Measurements from ENCODE around the gene GP1BB. TPM values are rescaled to one million over a fixed set of nuclear protein-coding genes. Genes with fewer than 3 reads are reported as not detected.

The GP1BB gene
- total and polyA plus RNA-seq, 10 of the 15 experiments (the other 5 are each of a cell fraction or from before 2014, with no cell fraction given) = 0.05 to 0.28 (median 0.28) TPM; not detected in 7

GRCh38 chr22:19719488-19720021, 3.8 kb upstream of the GP1BB start:
- no peak for DNase-seq (ENCODE audit: low read depth, low spot score)
- ChIA-PET SMC1A (ENCODE audit: uncharacterized antibody, unreplicated experiment) (no interaction called here), POLR2A (no interaction called here), RAD21 (ENCODE audit: unreplicated experiment) (no interaction called here), CTCF (no interaction called here)
- intact Hi-C loops (cut with micrococcal nuclease; ENCODE audit: unreplicated experiment) (no loop called here), in situ Hi-C loops (cut with MboI) (no loop called here)
- no TSS peak for BruUV-seq (replicated peaks)
- Histone ChIP-seq H3K9ac (ENCODE audit: control insufficient read depth, insufficient read depth, low read length) (no peak overlapping the region), H3K4me1 (ENCODE audit: control insufficient read depth, insufficient read depth, low read length) (peaks cover 9% of the 10 kb centered on the region), H3K27me3 (replicated peaks in 1 of 2; ENCODE audit: control insufficient read depth in 2 of 2, insufficient read depth in 2 of 2, low read length in 1 of 2) (peaks cover 6% of the 10 kb centered on the region in 2 experiments; a peak in 3 of 4 replicates), H3K79me2 (ENCODE audit: control insufficient read depth, insufficient read depth, low read length) (no peaks in the 10 kb centered on the region), H2AFZ (ENCODE audit: control insufficient read depth, low read depth, low read length) (no peak overlapping the region), H4K20me1 (ENCODE audit: control insufficient read depth, insufficient read depth) (no peaks in the 10 kb centered on the region), H3K4me2 (ENCODE audit: control insufficient read depth, insufficient read depth) (no peak overlapping the region), H3K27ac (ENCODE audit: control insufficient read depth, insufficient read depth) (no peak overlapping the region), H3K9me3 (replicated peaks; ENCODE audit: control insufficient read depth, insufficient read depth, low read length) (no peaks in the 10 kb centered on the region; the same call in 2 of the 3 replicates), H3K4me3 (no peak overlapping the region), H3K36me3 (ENCODE audit: control insufficient read depth in 2 of 2, insufficient read depth in 2 of 2, low read length in 1 of 2) (no peaks in the 10 kb centered on the region)
- WGBS (ENCODE audit: insufficient coverage, insufficient replicate concordance, low lambda C conversion rate, missing lambda C conversion rate) = 75% methylated on average over 12 of the region's 12 CpGs
- FAIRE-seq = no peak
- TF ChIP-seq ETV6 (conservative IDR thresholded peaks at IDR 0.05 in 1 of 2, IDR thresholded peaks at IDR 0.05 in 1 of 2; ENCODE audit: borderline replicate concordance in 1 of 2, low read depth in 1 of 2) = no peak
- no peak for TF ChIP-seq BACH1 (IDR thresholded peaks at IDR 0.05; ENCODE audit: borderline replicate concordance)
- TF ChIP-seq IRF3 (IDR thresholded peaks at IDR 0.05) = no peak
- no peak for TF ChIP-seq EP300 (IDR thresholded peaks at IDR 0.05; ENCODE audit: borderline replicate concordance in 1 of 2, control insufficient read depth in 1 of 2, low read depth in 2 of 2, low read length in 2 of 2)
- no peak for TF ChIP-seq ATF3 (IDR thresholded peaks at IDR 0.05; ENCODE audit: borderline replicate concordance, extremely low read depth, low read depth, low read length)
- TF ChIP-seq IRF5 (IDR thresholded peaks at IDR 0.05; ENCODE audit: borderline replicate concordance) = no peak
- no peak for TF ChIP-seq RAD51 (IDR thresholded peaks at IDR 0.05)
- TF ChIP-seq RELA (IDR thresholded peaks at IDR 0.05; ENCODE audit: borderline replicate concordance, partially characterized antibody) = no peak
- ATAC-seq = no peak
